Measurements from ENCODE around the gene KY.

DNA sequence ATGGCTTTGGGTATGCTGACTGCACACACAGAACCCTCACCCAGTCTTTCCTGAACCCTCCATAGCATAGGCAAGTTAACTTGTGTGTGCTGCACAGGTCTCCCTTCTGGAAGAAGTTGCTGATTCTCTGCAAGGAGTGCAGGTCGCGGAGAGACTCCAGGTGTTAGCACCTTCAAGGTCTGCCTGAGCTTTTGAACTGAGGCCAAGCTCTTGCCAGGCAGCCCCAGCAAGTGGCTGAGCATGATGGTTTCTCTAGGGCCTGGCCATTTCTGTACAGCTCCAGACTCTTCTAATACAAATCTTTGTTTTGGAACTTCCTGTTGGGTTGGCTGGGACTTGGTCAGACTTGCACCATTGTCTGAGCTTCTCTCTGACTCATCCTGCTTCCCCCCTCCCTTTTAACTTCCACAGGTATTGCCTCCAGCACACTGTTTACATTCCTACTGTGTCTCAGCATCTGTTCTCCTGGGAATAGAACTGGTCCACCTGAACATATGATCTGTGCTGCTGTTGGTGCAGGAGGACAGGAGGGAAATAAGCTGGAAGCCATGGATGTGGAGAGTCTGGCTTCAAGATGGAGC is 53.3 kb downstream of the KY start:
- TF ChIP-seq, protein P1, sequence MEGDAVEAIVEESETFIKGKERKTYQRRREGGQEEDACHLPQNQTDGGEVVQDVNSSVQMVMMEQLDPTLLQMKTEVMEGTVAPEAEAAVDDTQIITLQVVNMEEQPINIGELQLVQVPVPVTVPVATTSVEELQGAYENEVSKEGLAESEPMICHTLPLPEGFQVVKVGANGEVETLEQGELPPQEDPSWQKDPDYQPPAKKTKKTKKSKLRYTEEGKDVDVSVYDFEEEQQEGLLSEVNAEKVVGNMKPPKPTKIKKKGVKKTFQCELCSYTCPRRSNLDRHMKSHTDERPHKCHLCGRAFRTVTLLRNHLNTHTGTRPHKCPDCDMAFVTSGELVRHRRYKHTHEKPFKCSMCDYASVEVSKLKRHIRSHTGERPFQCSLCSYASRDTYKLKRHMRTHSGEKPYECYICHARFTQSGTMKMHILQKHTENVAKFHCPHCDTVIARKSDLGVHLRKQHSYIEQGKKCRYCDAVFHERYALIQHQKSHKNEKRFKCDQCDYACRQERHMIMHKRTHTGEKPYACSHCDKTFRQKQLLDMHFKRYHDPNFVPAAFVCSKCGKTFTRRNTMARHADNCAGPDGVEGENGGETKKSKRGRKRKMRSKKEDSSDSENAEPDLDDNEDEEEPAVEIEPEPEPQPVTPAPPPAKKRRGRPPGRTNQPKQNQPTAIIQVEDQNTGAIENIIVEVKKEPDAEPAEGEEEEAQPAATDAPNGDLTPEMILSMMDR (IDR thresholded peaks at IDR 0.05; ENCODE audit: low read depth, low read length): no peak
- no peak for TF ChIP-seq EZH2phosphoT487 (IDR thresholded peaks at IDR 0.05; ENCODE audit: low read depth)

Data from OCI-LY3 (cell line).